DOHH2 (cell line): ENCODE data around the gene GATA5.

Experiments used
- CTCF ChIP-seq: fragments of 200-600 bp; sonication (generic); IDR thresholded peaks from one replicate; pipeline ENCODE4 v1.5.1; 2014; ENCODE audit warnings: antibody characterized with exemption, mild to moderate bottlenecking, low read depth, low read length; ENCODE audit not compliant: poor library complexity, severe bottlenecking
- EZH2phosphoT487 ChIP-seq: fragments of 200-600 bp; sonication (generic); IDR thresholded peaks from 2 replicates; pipeline ENCODE4 v1.6.1; 2017; ENCODE audit warnings: borderline replicate concordance, mild to moderate bottlenecking, antibody characterized with exemption, low read length, moderate library complexity, mixed read lengths

GRCh38 chr20:62483613-62484458 lies 8.0 kb upstream of the GATA5 start:
- no peak for TF ChIP-seq CTCF
- no peak for TF ChIP-seq EZH2phosphoT487
